IMR-90 (cell line): ENCODE measurements around the gene CRYM. TPM values are rescaled to one million over a fixed set of nuclear protein-coding genes. Genes with fewer than 3 reads are reported as not detected.

ENCODE experiments used
- ATAC-seq: fragments of 200-7000 bp; cut with Tn5 transposase; 2 replicates; pipeline ENCODE4 v1.9.1; 2020; ENCODE audit warnings: low read depth, mild to moderate bottlenecking, moderate library complexity
- BruUV-seq: library from RNA; stranded (reverse); fragments of 400-500 nt; replicated peaks from 2 replicates; lab custom pipeline; 2021; lab: Mats Ljungman, UMichigan
- CTCF ChIA-PET: fragments of 300-600 bp; formaldehyde crosslinking; extraction: SDS; loops from one replicate; lab custom pipeline; 2021; ENCODE audit warnings: antibody characterized with exemption; lab: Yijun Ruan, JAX
- POLR2A ChIA-PET: fragments of 300-600 bp; sonication (Branson Sonifier 250); formaldehyde crosslinking; loops from one replicate; lab custom pipeline; 2022; ENCODE audit warnings: antibody characterized with exemption; ENCODE audit not compliant: unreplicated experiment; lab: Charles Lee
- DNase-seq: peaks from one replicate; pipeline ENCODE4 v3.0.0; 2013
- H2AFZ ChIP-seq: replicated peaks from 2 replicates; pipeline ENCODE3; 2013; ENCODE audit warnings: low read length, mild to moderate bottlenecking; ENCODE audit not compliant: poor library complexity
- H2AK5ac ChIP-seq: 2 replicates; pipeline ENCODE4 v1.6.1; 2013; ENCODE audit warnings: low read depth, low read length, inconsistent platforms
- H2AK9ac ChIP-seq: replicated peaks from 2 replicates; pipeline ENCODE3; 2013; ENCODE audit warnings: mild to moderate bottlenecking, low read depth, low read length, moderate library complexity; ENCODE audit not compliant: poor library complexity
- H2BK120ac ChIP-seq: 2 replicates; pipeline ENCODE4 v1.6.1; 2013; ENCODE audit warnings: low read depth, low read length, inconsistent platforms
- H2BK15ac ChIP-seq: 3 replicates; pipeline ENCODE4 v1.6.1; 2013; ENCODE audit warnings: low read depth, low read length, inconsistent platforms
- H2BK20ac ChIP-seq: 2 replicates; pipeline ENCODE4 v1.6.1; 2013; ENCODE audit warnings: low read depth, mild to moderate bottlenecking, inconsistent platforms, low read length, moderate library complexity
- H2BK5ac ChIP-seq: 2 replicates; pipeline ENCODE4 v1.6.1; 2013; ENCODE audit warnings: mild to moderate bottlenecking, low read depth, low read length, inconsistent platforms; ENCODE audit not compliant: poor library complexity, severe bottlenecking
- H3K14ac ChIP-seq: replicated peaks from 2 replicates; pipeline ENCODE4 v1.6.1; 2013; ENCODE audit warnings: low read depth, low read length, inconsistent platforms
- H3K18ac ChIP-seq: 2 replicates; pipeline ENCODE4 v1.6.1; 2013; ENCODE audit warnings: low read depth, low read length, control low read depth
- H3K23ac ChIP-seq: 2 replicates; pipeline ENCODE4 v1.6.1; 2013; ENCODE audit warnings: low read depth, low read length, inconsistent platforms
- H3K27ac ChIP-seq: 2 replicates; pipeline ENCODE4 v1.5.1; 2013; ENCODE audit warnings: mild to moderate bottlenecking, control low read depth, low read length; ENCODE audit not compliant: insufficient read depth
- H3K27me3 ChIP-seq: 2 replicates; pipeline ENCODE4 v1.6.1; 2013; ENCODE audit warnings: low read length; ENCODE audit not compliant: control insufficient read depth, insufficient read depth
- H3K36me3 ChIP-seq: 2 replicates; pipeline ENCODE4 v1.6.1; 2013; ENCODE audit warnings: low read length, mixed read lengths; ENCODE audit not compliant: control insufficient read depth, insufficient read depth
- H3K4ac ChIP-seq: 2 replicates; pipeline ENCODE4 v1.6.1; 2013; ENCODE audit warnings: low read depth, low read length, inconsistent platforms
- H3K4me1 ChIP-seq: 2 replicates; pipeline ENCODE4 v1.6.1; 2013; ENCODE audit warnings: low read length, mixed read lengths; ENCODE audit not compliant: control insufficient read depth, insufficient read depth
- H3K4me2 ChIP-seq: 2 replicates; pipeline ENCODE4 v1.6.1; 2013; ENCODE audit warnings: low read depth, mild to moderate bottlenecking, control low read depth, low read length, moderate library complexity
- H3K4me3 ChIP-seq: 2 replicates; pipeline ENCODE4 v1.5.1; 2013; ENCODE audit warnings: low read depth, mild to moderate bottlenecking, control low read depth, low read length, moderate library complexity; ENCODE audit not compliant: insufficient read depth
- H3K56ac ChIP-seq: 2 replicates; pipeline ENCODE4 v1.6.1; 2013; ENCODE audit warnings: low read length, inconsistent platforms; ENCODE audit not compliant: insufficient read depth; ENCODE audit errors: extremely low read depth
- H3K79me1 ChIP-seq, 2 experiments: 2 replicates each; pipeline ENCODE4 v1.6.1; 2013; ENCODE audit warnings: low read length in 2 of 2, inconsistent platforms in 1 of 2, low read depth in 1 of 2
- H3K9ac ChIP-seq: 2 replicates; pipeline ENCODE4 v1.6.1; 2013; ENCODE audit warnings: low read depth, low read length, control low read depth
- H3K9me1 ChIP-seq: 2 replicates; pipeline ENCODE4 v1.6.1; 2013; ENCODE audit warnings: low read length, inconsistent platforms; ENCODE audit not compliant: insufficient read depth
- H3K9me3 ChIP-seq: 2 replicates; pipeline ENCODE4 v1.6.1; 2013; ENCODE audit warnings: low read length; ENCODE audit not compliant: control insufficient read depth, insufficient read depth
- H4K20me1 ChIP-seq: 2 replicates; pipeline ENCODE4 v1.6.1; 2013; ENCODE audit warnings: low read length, inconsistent platforms; ENCODE audit not compliant: insufficient read depth
- H4K5ac ChIP-seq: 2 replicates; pipeline ENCODE4 v1.6.1; 2013; ENCODE audit warnings: mild to moderate bottlenecking, low read depth, low read length, control low read depth
- H4K8ac ChIP-seq, 2 experiments: 2 replicates each; pipeline ENCODE4 v1.6.1; 2013; ENCODE audit warnings: low read depth in 2 of 2, low read length in 2 of 2, control low read depth in 1 of 2, inconsistent platforms in 1 of 2
- H4K91ac ChIP-seq: 2 replicates; pipeline ENCODE4 v1.6.1; 2013; ENCODE audit warnings: low read depth, low read length, inconsistent platforms; ENCODE audit not compliant: insufficient read depth
- CEBPB ChIP-seq: IDR thresholded peaks from 2 replicates; pipeline ENCODE4 v1.6.1; 2012; ENCODE audit warnings: low read depth, low read length, improper control_type of control experiment
- FOS ChIP-seq: fragments of 150-350 bp; IDR thresholded peaks from 2 replicates; pipeline ENCODE4 v1.6.1; 2016; ENCODE audit warnings: low read depth, low read length
- MXI1 ChIP-seq: IDR thresholded peaks from 2 replicates; pipeline ENCODE4 v1.6.1; 2012; ENCODE audit warnings: low read depth, mild to moderate bottlenecking, low read length, moderate library complexity, borderline replicate concordance
- NFE2L2 ChIP-seq: fragments of 150-350 bp; IDR thresholded peaks from 2 replicates; pipeline ENCODE4 v1.6.1; 2016; ENCODE audit warnings: low read depth, mild to moderate bottlenecking, low read length
- RCOR1 ChIP-seq: IDR thresholded peaks from 2 replicates; pipeline ENCODE4 v1.6.1; 2012; ENCODE audit warnings: mild to moderate bottlenecking, low read length, improper control_type of control experiment; ENCODE audit not compliant: insufficient replicate concordance
- RFX5 ChIP-seq: IDR thresholded peaks from 2 replicates; pipeline ENCODE4 v1.8.0; 2012; ENCODE audit warnings: low read depth, mild to moderate bottlenecking, low read length, moderate library complexity
- SMC3 ChIP-seq: fragments of 150-350 bp; IDR thresholded peaks from 2 replicates; pipeline ENCODE4 v1.6.1; 2016; ENCODE audit warnings: low read depth, mild to moderate bottlenecking, antibody characterized with exemption, low read length, moderate library complexity
- dilution Hi-C: fragments of 300-500 bp; cut with HindIII; formaldehyde crosslinking; loops from one replicate; pipeline ENCODE4 v1.14.3; 2018; ENCODE audit warnings: low sequenced_read_pairs; ENCODE audit not compliant: unreplicated experiment
- in situ Hi-C: fragments of 300-500 bp; cut with MboI; formaldehyde crosslinking; loops from 3 replicates; pipeline ENCODE4 v1.14.3; 2019; ENCODE audit warnings: low sequenced_read_pairs, inconsistent platforms, mixed read lengths
- intact Hi-C: fragments of 100-400 bp; cut with micrococcal nuclease; formaldehyde crosslinking; loops from 2 replicates; pipeline ENCODE4 v1.10.0; 2022
- polyA plus RNA-seq, 3 experiments: library from polyadenylated mRNA; depleted of rRNA; stranded (reverse); fragments of >200 nt; gene quantifications; 2 replicates each; pipeline ENCODE4 v1.2.3, GENCODE V29; 2012; ENCODE audit warnings: low replicate concordance in 1 of 3
- total RNA-seq: library from RNA; depleted of rRNA; stranded (reverse); fragments of >200 nt; gene quantifications from 2 replicates; pipeline ENCODE4 v1.2.3, GENCODE V29; 2012
- TF ChIP-seq, protein P1 (sequence below): fragments of 150-350 bp; IDR thresholded peaks from 2 replicates; pipeline ENCODE4 v1.6.1; 2017; ENCODE audit warnings: mild to moderate bottlenecking, antibody characterized with exemption, low read length, low read depth

Gene CRYM
- total and polyA plus RNA-seq, 2 of the 4 experiments (the other 2 are of a cell fraction): not detected

DNA sequence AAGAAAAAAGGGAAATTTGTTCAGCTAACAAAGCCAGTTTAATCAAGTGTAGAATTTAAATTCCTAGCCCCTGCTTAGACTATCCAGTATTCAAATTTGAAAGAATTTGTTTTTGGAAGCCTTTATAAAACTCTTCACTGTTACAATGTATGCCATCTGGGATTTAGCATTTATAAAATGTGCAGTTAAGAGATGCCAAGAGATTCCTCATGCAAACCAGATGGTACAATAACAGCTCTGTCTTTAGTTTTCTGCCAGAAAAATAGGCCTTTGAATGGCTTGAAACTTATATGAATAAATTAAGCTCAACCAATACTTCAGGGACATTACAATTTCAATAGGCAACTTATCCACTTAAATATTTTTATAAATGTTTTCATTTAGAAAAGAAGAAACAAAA lies 51.3 kb downstream of the CRYM start:
- H3K36me3 ChIP-seq: no peaks in the 10 kb centered on the region
- BruUV-seq: no TSS peak
- H4K8ac ChIP-seq: no peak overlapping the region
- H3K27ac ChIP-seq: no peak overlapping the region
- POLR2A ChIA-PET: no interaction called here
- H2AK9ac ChIP-seq: no peak overlapping the region
- DNase-seq (no peak), ATAC-seq (no peak)
- no peak overlapping the region for H2BK120ac ChIP-seq
- dilution Hi-C loops (no loop called here), intact Hi-C loops (no loop called here), in situ Hi-C loops (no loop called here)
- H4K5ac ChIP-seq: no peak overlapping the region
- H3K4ac ChIP-seq: no peak overlapping the region
- H3K79me1 ChIP-seq: no peaks in the 10 kb centered on the region
- H3K9me1 ChIP-seq: no peaks in the 10 kb centered on the region
- no peak overlapping the region for H2AFZ ChIP-seq
- H3K18ac ChIP-seq: no peak overlapping the region
- H2BK15ac ChIP-seq: no peak overlapping the region
- H4K91ac ChIP-seq: no peak overlapping the region
- peaks cover 19% of the 10 kb centered on the region for H3K27me3 ChIP-seq
- H3K23ac ChIP-seq: no peak overlapping the region
- H3K4me2 ChIP-seq: no peak overlapping the region
- CTCF ChIA-PET: no interaction called here
- H3K14ac ChIP-seq: no peak overlapping the region
- H3K56ac ChIP-seq: no peak overlapping the region
- H3K9me3 ChIP-seq: no peaks in the 10 kb centered on the region
- H3K4me3 ChIP-seq: no peak overlapping the region
- TF ChIP-seq RFX5 (no peak), RCOR1 (no peak), NFE2L2 (no peak), SMC3 (no peak), MXI1 (no peak), FOS (no peak), CEBPB (no peak)
- TF ChIP-seq, protein P1, sequence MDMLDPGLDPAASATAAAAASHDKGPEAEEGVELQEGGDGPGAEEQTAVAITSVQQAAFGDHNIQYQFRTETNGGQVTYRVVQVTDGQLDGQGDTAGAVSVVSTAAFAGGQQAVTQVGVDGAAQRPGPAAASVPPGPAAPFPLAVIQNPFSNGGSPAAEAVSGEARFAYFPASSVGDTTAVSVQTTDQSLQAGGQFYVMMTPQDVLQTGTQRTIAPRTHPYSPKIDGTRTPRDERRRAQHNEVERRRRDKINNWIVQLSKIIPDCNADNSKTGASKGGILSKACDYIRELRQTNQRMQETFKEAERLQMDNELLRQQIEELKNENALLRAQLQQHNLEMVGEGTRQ: no peak
- no peak overlapping the region for H3K9ac ChIP-seq
- H2BK20ac ChIP-seq: no peak overlapping the region
- no peaks in the 10 kb centered on the region for H3K4me1 ChIP-seq
- H2AK5ac ChIP-seq: no peak overlapping the region
- no peaks in the 10 kb centered on the region for H4K20me1 ChIP-seq
- no peak overlapping the region for H2BK5ac ChIP-seq
